Measurements from ENCODE around the gene IFT81.

IFT81 gene

GRCh38 chr12:110256780-110257431 is 132.7 kb downstream of the IFT81 start:
- in situ Hi-C loops (cut with MboI; ENCODE audit: low pct_unique_long_range_greater_than_20kb, low sequenced_read_pairs) = no loop called here
- peak; percentile 71 for DNase-seq

- in situ Hi-C loops (cut with MboI; ENCODE audit: low pct_unique_long_range_greater_than_20kb, low sequenced_read_pairs) = no loop called here
- no peak for DNase-seq
These were observed 134.3 kb downstream of the IFT81 start for GRCh38 chr12:110258466-110258865.

- DNase-seq = peak; percentile 39
These were observed 138.6 kb downstream of the IFT81 start for GRCh38 chr12:110262442-110263388.

GRCh38 chr12:110266381-110266960 is 142.3 kb downstream of the IFT81 start:
- in situ Hi-C loops (cut with MboI; ENCODE audit: low pct_unique_long_range_greater_than_20kb, low sequenced_read_pairs) = no loop called here
- no peak for DNase-seq

More at GRCh38 chr12:110262442-110263388, 138.6 kb downstream of the IFT81 start:
- in situ Hi-C loops (cut with MboI; ENCODE audit: low pct_unique_long_range_greater_than_20kb, low sequenced_read_pairs) = no loop called here

GRCh38 chr12:110266980-110267620 is 142.9 kb downstream of the IFT81 start:
- in situ Hi-C loops (cut with MboI; ENCODE audit: low pct_unique_long_range_greater_than_20kb, low sequenced_read_pairs) = no loop called here
- peak; percentile 58 for DNase-seq

All from KBM-7 (cell line).